BE2C (cell line): ENCODE data around the gene NCBP2.

Experiments used
- DNase-seq: peaks from one replicate; pipeline ENCODE4 v3.0.0-alpha.2; 2020
- H3K27me3 ChIP-seq: fragments of 250-450 bp; sonication (Bioruptor Pico); 2 replicates; pipeline ENCODE4 v1.5.1; 2020; ENCODE audit warnings: mild to moderate bottlenecking
- H3K36me3 ChIP-seq: fragments of 250-450 bp; sonication (Bioruptor Pico); 2 replicates; pipeline ENCODE4 v1.5.1; 2020; ENCODE audit warnings: mild to moderate bottlenecking
- H3K4me1 ChIP-seq: fragments of 250-450 bp; sonication (Bioruptor Pico); 2 replicates; pipeline ENCODE4 v1.5.1; 2020
- H3K4me3 ChIP-seq: 2 replicates; pipeline ENCODE4 v1.5.1; 2011; ENCODE audit warnings: low read depth, low read length
- H3K9me3 ChIP-seq: fragments of 250-450 bp; sonication (Bioruptor Pico); 2 replicates; pipeline ENCODE4 v1.5.1; 2020
- TF ChIP-seq, protein P1 (sequence below): IDR thresholded peaks from 2 replicates; pipeline ENCODE4 v1.5.1; 2012; ENCODE audit warnings: mild to moderate bottlenecking, low read depth, low read length

The NCBP2 gene

GRCh38 chr3:196954832-196955231 lies 12.5 kb upstream of the NCBP2 start:
- no peak for DNase-seq
- Histone ChIP-seq H3K4me1 (no peaks in the 10 kb centered on the region), H3K4me3 (no peak overlapping the region), H3K9me3 (no peaks in the 10 kb centered on the region), H3K27me3 (no peaks in the 10 kb centered on the region; the same call in 1 of the 2 replicates), H3K36me3 (no peaks in the 10 kb centered on the region)
- TF ChIP-seq, protein P1, sequence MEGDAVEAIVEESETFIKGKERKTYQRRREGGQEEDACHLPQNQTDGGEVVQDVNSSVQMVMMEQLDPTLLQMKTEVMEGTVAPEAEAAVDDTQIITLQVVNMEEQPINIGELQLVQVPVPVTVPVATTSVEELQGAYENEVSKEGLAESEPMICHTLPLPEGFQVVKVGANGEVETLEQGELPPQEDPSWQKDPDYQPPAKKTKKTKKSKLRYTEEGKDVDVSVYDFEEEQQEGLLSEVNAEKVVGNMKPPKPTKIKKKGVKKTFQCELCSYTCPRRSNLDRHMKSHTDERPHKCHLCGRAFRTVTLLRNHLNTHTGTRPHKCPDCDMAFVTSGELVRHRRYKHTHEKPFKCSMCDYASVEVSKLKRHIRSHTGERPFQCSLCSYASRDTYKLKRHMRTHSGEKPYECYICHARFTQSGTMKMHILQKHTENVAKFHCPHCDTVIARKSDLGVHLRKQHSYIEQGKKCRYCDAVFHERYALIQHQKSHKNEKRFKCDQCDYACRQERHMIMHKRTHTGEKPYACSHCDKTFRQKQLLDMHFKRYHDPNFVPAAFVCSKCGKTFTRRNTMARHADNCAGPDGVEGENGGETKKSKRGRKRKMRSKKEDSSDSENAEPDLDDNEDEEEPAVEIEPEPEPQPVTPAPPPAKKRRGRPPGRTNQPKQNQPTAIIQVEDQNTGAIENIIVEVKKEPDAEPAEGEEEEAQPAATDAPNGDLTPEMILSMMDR = no peak

GRCh38 chr3:196951371-196951770 lies 9.0 kb upstream of the NCBP2 start:
- no peaks in the 10 kb centered on the region for H3K9me3 ChIP-seq
- H3K4me1 ChIP-seq = no peaks in the 10 kb centered on the region
- DNase-seq = no peak
- H3K36me3 ChIP-seq = no peaks in the 10 kb centered on the region
- H3K27me3 ChIP-seq = no peaks in the 10 kb centered on the region; the same call in 1 of the 2 replicates
- TF ChIP-seq, protein P1 = no peak
- H3K4me3 ChIP-seq = no peak overlapping the region

DNA sequence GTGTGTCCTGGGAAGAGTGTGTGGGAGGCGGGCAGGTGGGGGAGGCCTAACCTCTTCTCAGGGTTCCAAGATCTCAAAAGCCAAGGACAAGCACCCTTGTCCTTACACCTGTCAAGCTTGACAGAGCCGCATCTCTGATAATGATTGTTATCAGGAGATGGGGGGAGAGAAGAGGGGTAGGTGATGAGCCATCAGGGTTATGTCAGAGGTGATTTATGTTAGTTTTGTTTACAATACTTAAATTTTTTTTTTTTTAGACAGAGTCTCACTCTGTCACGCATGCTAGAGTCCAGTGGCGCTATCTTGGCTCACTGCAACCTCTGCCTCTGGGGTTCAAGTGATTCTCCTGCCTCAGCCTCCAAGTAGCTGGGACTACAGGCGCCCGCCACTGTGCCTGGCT lies 7.4 kb upstream of the NCBP2 start:
- TF ChIP-seq, protein P1 = no peak
- Histone ChIP-seq H3K27me3 (no peaks in the 10 kb centered on the region; the same call in 1 of the 2 replicates), H3K36me3 (no peaks in the 10 kb centered on the region), H3K4me3 (no peak overlapping the region), H3K9me3 (no peaks in the 10 kb centered on the region), H3K4me1 (no peaks in the 10 kb centered on the region)
- DNase-seq = no peak

- no peaks in the 10 kb centered on the region for H3K36me3 ChIP-seq
- H3K9me3 ChIP-seq = no peaks in the 10 kb centered on the region
- H3K4me1 ChIP-seq = no peaks in the 10 kb centered on the region
- no peak overlapping the region for H3K4me3 ChIP-seq
- no peak for DNase-seq
- TF ChIP-seq, protein P1 = no peak
- H3K27me3 ChIP-seq = no peaks in the 10 kb centered on the region; the same call in 1 of the 2 replicates
These were observed 6.9 kb upstream of the NCBP2 start for GRCh38 chr3:196949285-196949619.

- no peaks in the 10 kb centered on the region for H3K4me1 ChIP-seq
- no peaks in the 10 kb centered on the region; the same call in 1 of the 2 replicates for H3K27me3 ChIP-seq
- no peaks in the 10 kb centered on the region for H3K36me3 ChIP-seq
- TF ChIP-seq, protein P1 = peak; percentile 49
- no peak overlapping the region for H3K4me3 ChIP-seq
- DNase-seq = peak; percentile 47
- no peaks in the 10 kb centered on the region for H3K9me3 ChIP-seq
These were observed 6.3 kb upstream of the NCBP2 start for GRCh38 chr3:196948442-196949284.

DNA sequence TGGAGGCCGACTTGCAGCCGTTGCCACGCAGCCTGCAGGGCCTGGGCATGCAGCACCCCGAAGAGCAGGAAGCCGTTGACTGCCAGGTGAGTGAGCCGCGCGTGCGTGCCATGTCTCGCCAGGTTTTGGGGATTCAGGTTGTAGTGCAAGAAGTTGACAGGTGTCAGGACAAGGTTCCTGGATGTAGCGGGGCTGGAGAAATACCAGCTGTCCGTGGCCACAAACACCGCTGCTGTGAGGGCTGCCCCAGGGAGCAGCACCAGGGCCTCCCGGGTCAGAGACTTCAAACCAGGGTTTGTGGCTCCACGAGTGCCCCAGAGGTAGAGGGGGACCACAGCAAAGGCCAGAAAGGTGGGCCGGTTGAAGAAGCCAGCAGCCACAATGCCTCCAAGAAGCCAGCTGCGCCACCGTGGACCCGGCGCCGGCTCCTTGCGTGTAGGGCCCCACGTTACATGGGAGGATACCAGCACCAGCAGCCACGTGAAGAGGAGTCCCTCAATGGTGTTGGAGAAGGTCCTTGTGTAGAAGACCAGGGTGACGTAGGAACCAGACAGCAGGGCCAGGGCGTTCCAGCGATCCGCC lies 5.6 kb upstream of the NCBP2 start:
- Histone ChIP-seq H3K4me1 (no peaks in the 10 kb centered on the region), H3K36me3 (peaks cover 5% of the 10 kb centered on the region), H3K4me3 (no peak overlapping the region), H3K27me3 (no peaks in the 10 kb centered on the region; the same call in 1 of the 2 replicates), H3K9me3 (no peaks in the 10 kb centered on the region)
- TF ChIP-seq, protein P1 = no peak
- no peak for DNase-seq
